ENCODE measurements around the gene TFEB.

DNA sequence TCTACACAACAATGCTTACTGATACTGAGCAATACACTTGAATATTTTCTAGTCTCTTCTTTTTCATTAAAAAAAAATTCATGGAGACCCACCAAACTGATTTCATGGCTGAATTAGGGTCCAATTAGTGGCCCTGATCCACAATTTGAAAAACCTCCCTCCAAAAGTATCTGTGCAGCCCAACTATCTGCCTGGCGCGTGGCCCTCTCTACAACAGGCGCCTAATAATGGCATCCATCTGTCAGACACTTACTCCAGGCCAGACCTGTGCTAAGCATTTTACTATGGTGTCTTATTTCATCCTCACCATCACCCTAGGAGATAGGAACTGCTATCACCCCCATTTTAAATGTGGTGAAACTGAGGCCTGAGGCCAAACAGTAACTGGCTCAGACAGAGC is 14.0 kb downstream of the TFEB start:
- no peak for TF ChIP-seq CTCF (conservative IDR thresholded peaks at IDR 0.05; ENCODE audit: low read depth, low read length)
- no peak for TF ChIP-seq EZH2 (IDR thresholded peaks at IDR 0.05; ENCODE audit: borderline replicate concordance, low read depth, low read length, poor library complexity, severe bottlenecking)
